ENCODE results near the gene PTTG2.
A peak's percentile ranks its signal among the peaks of the same experiment; 100 is the strongest.

The PTTG2 gene

GRCh38 chr4:37989398-37990260, 29.4 kb downstream of the PTTG2 start:
- DNase-seq: no peak

- no peak for DNase-seq
These were observed 30.6 kb downstream of the PTTG2 start for GRCh38 chr4:37990731-37991245.

GRCh38 chr4:37991623-37992410, 31.6 kb downstream of the PTTG2 start:
- DNase-seq: no peak

- DNase-seq: no peak
These were observed 33.6 kb downstream of the PTTG2 start for GRCh38 chr4:37993806-37994205.

GRCh38 chr4:37994569-37994968, 34.4 kb downstream of the PTTG2 start:
- DNase-seq: no peak

- DNase-seq: no peak
These were observed 35.2 kb downstream of the PTTG2 start for GRCh38 chr4:37995299-37995821.

GRCh38 chr4:37995981-37996775, 36.0 kb downstream of the PTTG2 start:
- no peak for DNase-seq

- DNase-seq: no peak
These were observed 38.0 kb downstream of the PTTG2 start for GRCh38 chr4:37998226-37998625.

GRCh38 chr4:37999000-37999716, 39.0 kb downstream of the PTTG2 start:
- DNase-seq: no peak

- DNase-seq: no peak
These were observed 39.8 kb downstream of the PTTG2 start for GRCh38 chr4:37999965-38000364.

- no peak for DNase-seq
These were observed 41.7 kb downstream of the PTTG2 start for GRCh38 chr4:38001927-38002326.

- peak; percentile 37 for DNase-seq
These were observed 42.4 kb downstream of the PTTG2 start for GRCh38 chr4:38002451-38003071.

- DNase-seq: no peak
These were observed 42.9 kb downstream of the PTTG2 start for GRCh38 chr4:38003102-38003501.

GRCh38 chr4:38003628-38004027, 43.4 kb downstream of the PTTG2 start:
- DNase-seq: no peak

- DNase-seq: peak; percentile 30
These were observed 43.9 kb downstream of the PTTG2 start for GRCh38 chr4:38004062-38004461.

GRCh38 chr4:38004887-38005286, 44.7 kb downstream of the PTTG2 start:
- DNase-seq: no peak

GRCh38 chr4:38005637-38006036, 45.4 kb downstream of the PTTG2 start:
- no peak for DNase-seq

GRCh38 chr4:38007645-38008044, 47.4 kb downstream of the PTTG2 start:
- no peak for DNase-seq

- no peak for DNase-seq
These were observed 48.4 kb downstream of the PTTG2 start for GRCh38 chr4:38008571-38009021.

- DNase-seq: no peak
These were observed 49.2 kb downstream of the PTTG2 start for GRCh38 chr4:38009421-38009820.

- DNase-seq: no peak
These were observed 49.8 kb downstream of the PTTG2 start for GRCh38 chr4:38009949-38010348.
